Subcutaneous adipose tissue (tissue), 4 donors: ENCODE data around the gene ITGB8. TPM values are rescaled to one million over a fixed set of nuclear protein-coding genes. Genes with fewer than 3 reads are reported as not detected.

ENCODE experiments used
- CTCF ChIP-seq: fragments of 450-650 bp; IDR thresholded peaks from one replicate; pipeline ENCODE4 v1.5.1; 2016; ENCODE audit warnings: low read depth, mild to moderate bottlenecking, control low read depth, antibody characterized with exemption, moderate library complexity
- total RNA-seq, 4 donors: library from RNA; depleted of rRNA; stranded (reverse); fragments of >200 nt; gene quantifications; one replicate each; pipeline ENCODE4 v1.1.0, GENCODE V29; 2016

ITGB8 gene
- total RNA-seq, 4 donors from 2014 or later = 0.57 to 7.5 (median 4.1) TPM

GRCh38 chr7:20328692-20329091 lies 2.0 kb upstream of the ITGB8 start:
- no peak for TF ChIP-seq CTCF

GRCh38 chr7:20329389-20330238 lies 1.1 kb upstream of the ITGB8 start:
- TF ChIP-seq CTCF = no peak

GRCh38 chr7:20330928-20331909 lies 519 bp downstream of the ITGB8 start:
- no peak for TF ChIP-seq CTCF

GRCh38 chr7:20331910-20332813 lies 1.5 kb downstream of the ITGB8 start:
- TF ChIP-seq CTCF = no peak

GRCh38 chr7:20338285-20338684 lies 7.6 kb downstream of the ITGB8 start:
- no peak for TF ChIP-seq CTCF

- no peak for TF ChIP-seq CTCF
Measured at GRCh38 chr7:20340839-20341238, 10.1 kb downstream of the ITGB8 start.
